Activated CD8-positive, alpha-beta memory T cell treated with anti-CD3 and anti-CD28 coated beads for 1 hour (primary cell): Measurements from ENCODE around the gene CLDN1.

Experiments used
- DNase-seq, 2 donors: peaks; one replicate each; pipeline ENCODE4 v3.0.0-alpha.2; 2020; ENCODE audit warnings: low read depth in 1 of 2; ENCODE audit errors: extremely low read depth in 1 of 2

Gene CLDN1

GRCh38 chr3:190336516-190337189 is 14.4 kb upstream of the CLDN1 start:
- DNase-seq = no peak

DNA sequence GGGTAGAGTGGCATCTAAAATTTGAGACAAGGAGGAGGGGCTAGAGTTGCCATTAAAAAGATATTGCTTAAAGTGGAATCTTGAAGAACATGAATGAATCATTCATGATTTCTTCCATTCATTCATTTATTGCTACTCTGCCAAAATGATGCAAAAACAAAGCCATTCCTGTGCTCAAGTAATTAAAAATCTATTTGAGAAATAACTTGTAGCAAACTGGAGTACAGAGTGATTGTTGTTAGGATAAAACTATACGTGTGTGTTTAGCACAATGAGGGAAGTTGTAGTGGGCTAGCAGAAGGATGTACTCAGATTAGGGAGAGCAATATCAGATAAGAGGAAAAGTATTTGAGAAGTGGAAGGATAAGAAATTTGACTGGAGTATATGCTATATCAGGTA is 11.7 kb upstream of the CLDN1 start:
- DNase-seq = no peak

DNA sequence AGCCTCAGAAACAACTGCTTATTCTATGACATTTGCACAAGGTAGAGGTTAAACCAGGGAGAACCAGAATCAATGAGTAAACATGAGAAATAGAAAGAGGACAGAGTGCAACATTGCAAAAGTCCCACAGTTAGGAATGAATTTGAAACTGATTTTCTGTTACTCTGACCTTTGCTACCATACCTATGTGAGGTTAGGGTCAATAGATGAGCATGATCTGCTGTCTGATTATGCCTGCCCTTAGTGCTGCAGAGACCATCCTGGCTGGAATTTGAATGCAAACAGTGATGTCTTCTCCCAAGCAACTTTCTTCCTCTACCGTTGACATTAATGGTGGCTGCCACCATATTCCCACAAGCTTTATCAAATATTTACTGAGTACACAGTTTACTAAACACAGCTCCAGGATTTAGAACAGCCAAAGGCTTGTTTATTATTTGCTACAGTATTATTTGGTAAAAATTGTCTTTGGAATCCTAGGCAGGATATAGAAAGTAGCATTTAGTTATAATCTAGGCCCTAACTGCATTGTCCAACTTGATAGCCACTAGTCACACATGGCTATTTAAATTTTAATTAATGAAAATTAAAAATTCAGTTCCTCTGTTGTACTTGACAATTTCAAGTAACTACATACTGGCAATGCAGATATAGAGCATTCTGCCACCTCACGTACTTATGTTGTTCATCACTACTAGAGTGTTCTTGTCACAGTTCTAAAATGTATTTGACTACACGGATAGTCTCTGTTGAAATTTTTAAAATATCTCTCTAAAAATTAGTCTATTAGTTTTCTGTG is 8.9 kb upstream of the CLDN1 start:
- DNase-seq = no peak

GRCh38 chr3:190326930-190327329 is 4.7 kb upstream of the CLDN1 start:
- no peak for DNase-seq

DNA sequence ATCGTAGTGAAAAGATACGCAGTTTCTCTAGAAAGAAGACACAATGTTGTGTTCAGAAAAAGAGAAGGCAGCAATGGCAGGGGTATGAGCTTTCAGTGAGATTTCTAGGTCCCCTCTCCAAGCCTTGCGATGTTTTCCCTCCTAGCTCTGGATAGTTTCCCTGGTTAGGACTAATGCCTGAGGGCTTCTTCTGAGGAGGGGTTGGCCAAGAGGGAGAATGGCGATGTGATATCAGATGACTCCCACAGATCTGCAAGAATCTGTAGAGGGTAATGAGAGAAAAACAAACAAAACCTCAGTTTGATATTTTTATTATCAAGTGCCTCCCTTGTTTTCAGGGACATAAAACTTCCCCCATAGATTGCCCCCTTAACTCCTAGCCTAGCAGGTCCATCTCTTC is 4.1 kb upstream of the CLDN1 start:
- DNase-seq = no peak

- DNase-seq = no peak
Observed at GRCh38 chr3:190325923-190326322, 3.7 kb upstream of the CLDN1 start.

GRCh38 chr3:190323246-190323626 is 990 bp upstream of the CLDN1 start:
- DNase-seq = no peak

GRCh38 chr3:190322604-190323245 is 479 bp upstream of the CLDN1 start:
- no peak for DNase-seq

DNA sequence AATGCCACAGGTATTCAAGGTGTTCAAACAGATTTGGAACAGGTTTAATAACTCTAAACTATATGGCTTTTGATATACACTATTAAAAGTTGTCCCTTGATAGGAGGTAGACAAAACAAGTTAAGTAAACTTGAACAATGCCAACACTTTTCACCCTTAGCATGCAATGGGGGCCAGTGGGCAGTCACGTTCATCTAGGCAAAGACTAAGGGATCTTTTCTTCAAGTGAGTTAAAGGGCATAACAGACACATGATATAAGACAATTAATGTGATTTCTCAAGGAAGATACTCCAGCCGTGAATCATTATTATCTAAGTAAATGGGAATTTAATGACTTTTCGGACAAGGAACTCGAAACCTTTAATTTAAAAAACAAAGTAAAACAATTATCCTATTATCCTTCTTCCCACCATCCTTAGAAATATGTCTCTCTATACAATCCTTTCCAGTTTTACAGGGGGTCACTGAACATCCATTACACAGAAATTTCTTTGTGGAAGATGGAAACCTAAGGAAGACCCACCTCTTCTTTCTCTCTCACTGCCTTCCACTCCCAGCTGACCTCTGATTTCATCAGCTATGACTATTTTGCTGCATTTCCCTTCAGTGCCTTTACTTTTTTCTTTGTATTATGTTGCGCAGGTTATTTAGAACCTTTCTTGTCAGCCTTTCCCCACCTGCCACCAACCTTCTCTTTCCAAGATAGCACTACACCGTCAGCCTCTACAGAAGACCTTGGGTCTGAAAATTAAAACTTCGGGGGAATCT is 1.5 kb downstream of the CLDN1 start:
- DNase-seq = no peak

- DNase-seq = no peak
Observed at GRCh38 chr3:190319660-190320059, 2.6 kb downstream of the CLDN1 start.

- no peak for DNase-seq
Observed at GRCh38 chr3:190318666-190319065, 3.6 kb downstream of the CLDN1 start.

- no peak for DNase-seq
Observed at GRCh38 chr3:190314741-190315140, 7.5 kb downstream of the CLDN1 start.

DNA sequence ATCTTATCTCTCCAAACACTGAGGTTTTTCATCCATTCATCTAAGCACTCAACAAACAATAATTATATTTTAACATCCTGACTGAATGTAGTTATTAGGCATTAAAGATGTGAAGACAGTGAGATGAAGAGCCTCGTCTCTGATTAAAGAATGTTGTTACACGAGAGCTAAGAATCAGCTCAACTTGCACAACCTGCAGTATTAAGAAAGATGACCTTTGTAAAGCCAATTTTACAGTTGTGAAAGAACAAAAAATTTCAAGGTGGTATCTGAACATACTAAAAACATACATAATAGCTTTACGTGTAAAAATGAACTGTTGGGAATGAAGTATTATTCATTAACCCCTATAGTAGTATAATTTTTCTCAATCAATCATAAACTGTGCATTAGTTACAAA is 12.8 kb downstream of the CLDN1 start:
- no peak for DNase-seq

- no peak for DNase-seq
Observed at GRCh38 chr3:190308154-190308553, 14.1 kb downstream of the CLDN1 start.

GRCh38 chr3:190307164-190307545 is 15.1 kb downstream of the CLDN1 start:
- DNase-seq = no peak

DNA sequence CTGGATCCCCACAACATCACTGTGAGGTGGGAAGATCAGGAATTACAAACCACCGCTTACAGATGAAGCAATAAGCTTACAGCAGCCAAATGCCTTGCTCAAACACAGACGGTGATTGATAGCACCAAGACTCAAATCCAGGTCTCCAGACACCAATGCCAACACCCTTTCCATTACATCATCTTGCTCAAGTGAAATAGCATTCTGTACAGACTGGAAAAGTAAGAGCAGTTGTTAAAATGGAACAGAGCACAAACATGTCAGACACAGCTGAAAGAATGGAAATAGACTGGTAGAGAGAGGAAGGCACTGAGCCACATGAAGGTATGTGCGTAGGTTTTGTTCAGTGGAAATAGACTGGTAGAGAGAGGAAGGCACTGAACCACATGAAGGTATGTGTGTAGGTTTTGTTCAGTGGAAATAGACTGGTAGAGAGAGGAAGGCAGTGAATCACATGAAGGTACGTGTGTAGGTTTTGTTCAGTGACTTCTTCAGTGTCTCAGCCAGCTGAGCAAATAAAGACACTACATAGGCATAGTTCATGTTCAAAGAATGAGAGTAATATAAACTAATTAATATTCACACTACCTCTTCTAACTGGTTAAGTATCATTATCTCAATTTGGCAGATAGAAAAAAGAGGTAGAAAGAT is 15.6 kb downstream of the CLDN1 start:
- DNase-seq = no peak

DNA sequence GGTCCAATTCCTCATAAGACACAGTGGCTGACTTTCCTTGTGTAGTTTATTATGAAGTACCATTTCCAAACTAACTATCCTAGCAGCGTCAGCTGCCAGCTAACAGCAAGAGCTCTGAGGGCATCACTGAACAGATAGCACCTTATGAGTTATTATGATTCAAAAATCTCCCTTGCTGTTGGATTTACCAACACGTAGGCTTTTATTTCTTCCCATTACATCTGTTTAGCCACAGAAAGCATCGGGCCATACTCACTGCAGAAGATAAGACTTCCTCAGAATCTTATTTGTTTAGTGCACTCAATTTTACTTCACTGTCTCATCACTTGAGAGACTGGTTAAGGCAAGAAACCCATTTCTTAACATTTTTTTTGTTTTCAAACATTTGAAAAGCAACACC is 16.2 kb downstream of the CLDN1 start:
- DNase-seq = no peak

GRCh38 chr3:190305406-190305805 is 16.8 kb downstream of the CLDN1 start:
- no peak for DNase-seq

DNA sequence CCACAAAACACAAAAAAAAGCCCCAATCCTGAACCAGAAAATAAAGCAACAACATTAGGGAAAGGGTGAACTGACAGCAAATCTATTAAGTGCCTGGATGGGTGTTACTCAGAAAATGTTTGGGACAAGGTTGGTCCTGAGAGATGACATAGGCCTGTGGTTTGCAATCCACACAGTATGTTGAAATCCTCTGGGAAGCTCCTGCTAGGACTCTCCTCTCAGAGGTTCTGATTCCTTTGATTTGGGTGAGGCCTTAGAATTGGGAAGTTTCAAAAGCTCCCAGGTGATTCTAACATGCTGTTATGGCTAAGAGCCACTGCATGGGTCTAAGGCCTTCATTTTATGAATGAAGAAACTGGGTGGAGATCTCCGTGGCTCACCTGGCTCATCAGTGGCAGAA is 18.4 kb downstream of the CLDN1 start:
- DNase-seq = no peak

DNA sequence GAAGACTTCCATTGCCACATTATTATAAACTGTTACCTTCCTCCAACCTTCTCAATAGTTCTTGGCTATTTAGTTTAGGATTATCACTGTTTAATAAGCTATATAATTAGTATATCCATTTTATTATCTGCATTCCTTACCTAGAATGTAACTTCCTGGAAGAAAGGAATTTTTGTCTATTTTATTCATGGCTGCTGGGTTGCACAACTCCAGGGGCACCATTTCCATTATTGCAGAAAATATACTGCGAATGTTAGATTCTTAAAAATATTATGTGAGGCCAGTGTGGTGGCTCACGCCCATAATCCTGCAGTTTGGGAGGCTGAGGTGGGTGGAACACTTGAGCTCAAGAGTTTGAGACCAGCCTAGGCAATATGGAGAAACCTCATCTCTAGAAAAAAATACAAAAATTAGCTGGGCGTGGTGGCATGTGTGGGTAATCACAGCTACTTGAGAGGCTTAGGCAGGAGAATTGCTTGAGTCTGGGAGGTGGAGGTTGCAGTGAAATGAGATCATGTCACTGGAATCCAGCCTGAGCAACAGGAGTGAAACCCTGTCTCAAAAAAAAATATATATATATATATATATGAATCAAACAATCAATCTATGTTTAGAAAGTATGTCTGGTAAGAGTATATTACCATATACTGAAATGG is 19.9 kb downstream of the CLDN1 start:
- DNase-seq = no peak
